Stimulated activated CD8-positive, alpha-beta memory T cell treated with anti-CD3 and anti-CD28 coated beads, Interleukin-7, amount 100 ng/mL, for 48 hours (primary cell): Measurements from ENCODE around the gene VCP.

Source experiments
- DNase-seq, 2 donors: peaks; one replicate each; pipeline ENCODE4 v3.0.0-alpha.2; 2020; ENCODE audit warnings: low read depth in 1 of 2; ENCODE audit errors: extremely low read depth in 1 of 2

The VCP gene

GRCh38 chr9:35067056-35067455, 5.4 kb downstream of the VCP start:
- no peak for DNase-seq

- DNase-seq: no peak
Measured at GRCh38 chr9:35060548-35061207, 11.7 kb downstream of the VCP start.

DNA sequence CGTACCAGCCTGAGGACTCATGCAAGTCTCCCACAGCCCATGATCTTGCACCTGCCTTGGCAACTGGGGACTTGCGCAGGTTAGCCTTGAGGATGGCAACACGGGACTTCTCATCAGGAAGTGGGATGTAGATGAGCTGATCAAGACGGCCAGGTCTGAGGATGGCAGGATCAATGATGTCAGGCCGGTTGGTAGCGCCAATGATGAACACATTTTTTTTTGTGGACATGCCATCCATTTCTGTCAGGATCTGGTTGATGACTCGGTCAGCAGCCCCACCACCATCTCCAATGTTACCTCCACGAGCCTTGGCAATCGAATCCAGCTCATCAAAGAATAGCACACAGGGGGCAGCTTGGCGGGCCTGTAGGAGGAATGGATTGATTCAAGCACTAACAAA, 13.0 kb downstream of the VCP start:
- DNase-seq: no peak

DNA sequence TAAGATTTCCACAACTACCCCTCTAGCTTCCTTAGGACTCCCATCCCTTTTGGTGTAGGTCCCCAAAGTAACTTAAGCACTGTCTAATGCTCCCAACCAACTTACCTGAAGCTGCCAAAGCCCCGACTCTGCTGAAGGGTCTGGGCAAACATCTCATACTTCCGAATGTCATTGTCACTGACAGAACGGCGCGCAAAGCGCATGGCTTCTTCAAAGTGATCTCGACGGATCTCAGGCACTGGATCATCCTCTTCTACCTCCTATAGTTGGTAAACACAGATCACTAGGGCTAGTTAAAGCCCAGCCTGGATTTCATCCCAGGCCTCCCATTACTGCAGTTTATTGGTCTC, 15.2 kb downstream of the VCP start:
- no peak for DNase-seq

GRCh38 chr9:35056571-35057270, 15.7 kb downstream of the VCP start:
- DNase-seq: no peak

DNA sequence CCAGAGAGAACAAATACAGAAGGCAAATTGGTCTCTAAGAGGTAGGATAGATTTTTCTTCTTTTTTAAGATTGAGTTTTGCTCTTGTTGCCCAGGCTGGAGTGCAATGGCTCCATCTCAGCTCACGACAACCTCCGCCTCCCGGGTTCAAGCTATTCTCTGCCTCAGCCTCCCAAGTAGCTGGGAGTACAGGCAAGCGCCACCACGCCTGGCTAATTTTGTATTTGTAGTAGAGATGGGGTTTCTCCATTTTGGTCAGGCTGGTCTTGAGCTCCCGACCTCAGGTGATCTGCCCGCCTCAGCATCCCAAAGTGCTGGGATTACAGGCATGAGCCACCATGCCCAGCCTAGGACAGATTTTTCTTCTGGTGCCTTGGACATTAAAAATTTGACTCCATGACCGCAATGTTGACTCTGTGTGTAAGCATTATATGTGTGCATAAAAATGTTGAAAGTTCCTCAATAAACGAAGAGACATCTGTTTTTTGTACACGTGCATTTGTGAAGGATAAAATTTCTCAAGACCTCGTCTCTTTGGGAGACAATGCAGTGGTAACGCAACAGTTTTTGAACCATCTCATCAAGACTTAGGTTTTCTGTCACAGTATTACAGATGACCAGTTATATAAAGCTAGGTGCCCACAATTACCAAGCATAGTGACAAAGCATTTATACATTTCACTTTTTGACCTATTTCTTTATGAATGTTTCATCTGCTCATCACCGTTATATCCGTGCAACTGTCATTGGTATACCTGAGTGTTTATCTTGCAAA, 17.4 kb downstream of the VCP start:
- no peak for DNase-seq

- no peak for DNase-seq
Measured at GRCh38 chr9:35054185-35054835, 18.1 kb downstream of the VCP start.

DNA sequence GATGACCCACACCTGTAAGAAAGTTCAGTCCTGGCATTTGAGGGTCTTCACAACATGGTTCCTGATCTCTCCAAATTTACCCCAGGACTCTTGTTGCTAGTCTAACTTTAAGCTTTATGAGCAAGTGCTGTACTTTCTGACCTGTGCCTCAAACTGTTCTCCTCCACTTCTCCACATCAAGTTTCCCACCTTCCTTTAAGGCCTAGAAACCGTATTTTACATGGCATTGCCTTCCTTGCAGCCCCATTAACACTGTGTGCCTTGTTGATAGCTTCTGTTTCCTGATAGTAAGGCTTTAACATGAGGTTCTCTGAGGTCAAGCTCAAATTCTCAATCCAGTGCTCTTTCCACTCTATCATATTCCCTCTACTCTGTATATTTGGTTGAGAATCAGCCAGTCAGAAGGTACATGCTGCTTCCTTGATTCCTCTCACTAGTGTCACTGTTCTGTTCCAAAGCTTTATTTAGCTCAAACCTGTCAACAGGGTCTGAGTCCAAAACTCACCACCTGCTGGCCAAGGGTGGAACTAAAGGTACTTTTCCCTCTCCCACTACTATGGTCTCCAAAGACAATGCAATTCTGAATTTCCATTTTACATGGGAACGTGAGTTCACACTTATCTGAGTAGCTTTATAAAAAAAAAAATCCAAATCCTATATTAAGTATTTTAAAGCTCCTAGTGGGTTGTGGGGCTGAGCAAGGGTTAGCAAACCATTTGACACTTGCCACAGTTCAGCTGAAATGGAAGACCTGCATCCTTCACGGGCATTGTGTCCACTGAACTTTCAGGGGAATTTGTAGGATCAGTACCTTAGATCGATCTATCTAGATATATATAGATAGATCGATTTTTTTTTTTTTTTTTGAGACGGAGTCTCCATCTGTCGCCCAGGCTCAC, 21.1 kb downstream of the VCP start:
- no peak for DNase-seq

DNA sequence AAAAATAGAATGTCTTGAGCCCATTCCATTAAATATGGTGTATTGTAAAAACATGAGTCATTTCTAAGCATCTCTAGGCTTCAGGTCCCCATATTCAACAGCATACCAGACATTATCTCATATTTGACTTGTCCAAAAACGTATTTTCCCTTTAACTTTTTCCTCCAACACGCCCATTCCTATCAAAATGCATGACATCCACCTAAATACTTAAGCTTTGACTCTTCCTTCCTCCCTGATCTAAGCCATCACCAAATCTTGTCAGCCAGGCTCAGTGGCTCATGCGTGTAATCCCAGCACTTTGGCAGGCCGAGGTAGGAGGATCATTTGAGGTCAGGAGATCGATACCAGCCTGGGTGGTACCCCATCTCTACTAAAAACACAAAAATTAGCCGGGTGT, 23.9 kb downstream of the VCP start:
- no peak for DNase-seq

DNA sequence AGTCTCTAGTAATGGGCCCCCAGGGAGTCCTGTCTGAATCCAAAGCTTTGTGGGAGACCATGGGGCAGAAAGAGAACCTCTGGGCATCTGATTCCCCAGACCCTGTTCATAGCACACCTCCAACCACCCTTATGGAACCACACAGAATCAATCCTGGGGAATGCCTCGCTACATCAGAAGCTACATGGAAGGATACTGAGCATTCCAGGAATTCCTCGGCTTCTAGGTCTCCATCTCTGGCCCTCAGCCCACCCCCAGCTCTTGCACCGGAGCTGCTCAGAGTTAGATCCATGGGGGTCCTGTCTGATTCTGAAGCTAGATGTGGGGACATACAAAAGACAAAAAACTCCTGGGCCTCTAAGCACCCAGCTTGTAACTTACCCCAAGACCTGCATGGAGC, 28.4 kb downstream of the VCP start:
- no peak for DNase-seq

GRCh38 chr9:35042891-35043545, 29.4 kb downstream of the VCP start:
- DNase-seq: no peak

GRCh38 chr9:35042081-35042604, 30.3 kb downstream of the VCP start:
- no peak for DNase-seq

DNA sequence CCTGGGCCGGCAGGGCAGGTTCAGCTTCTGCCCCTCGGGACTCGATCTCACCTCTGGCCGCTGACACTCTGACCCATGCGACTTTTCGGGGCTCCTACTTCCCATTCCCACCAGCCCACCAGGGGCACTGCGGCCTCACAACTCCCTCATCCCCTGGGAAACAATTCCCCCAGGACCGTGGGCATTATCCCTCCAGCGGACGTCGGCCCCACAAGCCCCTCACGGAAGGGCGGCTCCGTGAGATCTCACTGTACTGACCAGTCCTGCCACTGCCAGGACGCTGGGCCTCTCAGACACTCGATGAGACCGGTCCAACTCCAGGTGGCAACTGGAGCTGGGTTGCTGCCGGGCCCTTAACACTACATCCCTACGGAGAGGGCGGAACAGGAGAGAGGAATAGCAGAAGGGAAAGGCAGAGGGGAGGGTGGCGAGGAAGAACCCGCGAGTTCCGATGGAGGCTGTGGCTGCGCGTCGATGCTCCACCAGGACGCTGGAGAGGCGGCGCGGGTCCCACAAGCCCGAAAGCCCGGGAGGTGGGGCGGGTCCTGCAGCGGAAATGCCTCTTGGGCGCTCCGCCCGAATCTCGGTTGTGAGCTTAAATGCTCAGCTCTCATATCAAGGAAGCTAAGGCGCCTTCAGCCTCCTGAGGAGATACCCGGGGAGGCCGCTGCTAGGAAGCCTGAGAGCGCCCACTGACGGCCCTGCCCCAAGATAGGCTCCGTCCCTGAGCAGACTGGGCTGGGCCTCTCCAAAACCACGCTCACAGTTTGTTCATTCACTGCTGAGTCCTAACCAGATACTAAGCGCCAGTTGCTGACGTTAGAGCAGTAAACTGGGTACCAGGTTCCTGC, 36.3 kb downstream of the VCP start:
- DNase-seq: peak; percentile 6 to 18

DNA sequence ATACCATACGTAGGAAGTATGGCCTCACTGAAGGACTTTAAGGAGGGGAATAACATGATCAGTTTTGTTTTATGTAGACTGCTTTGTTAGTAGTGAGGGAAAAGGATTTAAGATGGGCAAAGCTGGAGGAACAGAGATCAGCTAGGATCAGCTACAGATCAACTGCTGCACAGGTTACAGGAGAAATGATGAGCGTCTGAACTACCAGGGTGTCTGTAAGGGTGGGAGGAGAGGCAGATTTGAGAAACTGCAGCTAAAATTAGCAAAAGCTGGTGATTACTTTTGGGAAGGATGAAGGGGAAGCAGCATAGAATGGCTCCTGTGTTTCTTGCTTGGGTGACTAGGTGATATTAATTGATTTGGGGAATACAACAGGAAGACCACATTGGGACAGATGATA, 39.3 kb downstream of the VCP start:
- no peak for DNase-seq

- no peak for DNase-seq
Measured at GRCh38 chr9:35029852-35030251, 42.6 kb downstream of the VCP start.

GRCh38 chr9:35029241-35029640, 43.2 kb downstream of the VCP start:
- DNase-seq: no peak

DNA sequence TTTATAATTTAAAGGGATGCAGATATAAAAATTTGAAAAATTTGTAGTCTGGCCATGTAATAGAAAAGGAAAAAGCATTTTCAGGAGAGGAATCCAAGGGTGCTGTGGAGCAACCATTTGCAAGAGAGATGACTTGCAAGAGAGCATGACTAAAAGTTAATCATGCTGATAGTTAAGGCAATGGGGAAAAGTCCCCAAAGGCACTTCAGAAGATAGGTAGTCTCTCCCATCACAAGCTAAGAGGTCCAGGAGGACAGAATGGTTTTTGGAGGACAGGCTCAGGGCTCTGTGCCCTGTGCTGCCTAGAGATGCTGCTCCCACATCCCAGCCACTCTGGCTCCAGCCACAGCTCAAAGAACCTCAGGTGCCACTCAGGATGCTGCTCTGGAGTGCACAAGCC, 44.1 kb downstream of the VCP start:
- DNase-seq: no peak

- no peak for DNase-seq
Measured at GRCh38 chr9:35027860-35028259, 44.6 kb downstream of the VCP start.

DNA sequence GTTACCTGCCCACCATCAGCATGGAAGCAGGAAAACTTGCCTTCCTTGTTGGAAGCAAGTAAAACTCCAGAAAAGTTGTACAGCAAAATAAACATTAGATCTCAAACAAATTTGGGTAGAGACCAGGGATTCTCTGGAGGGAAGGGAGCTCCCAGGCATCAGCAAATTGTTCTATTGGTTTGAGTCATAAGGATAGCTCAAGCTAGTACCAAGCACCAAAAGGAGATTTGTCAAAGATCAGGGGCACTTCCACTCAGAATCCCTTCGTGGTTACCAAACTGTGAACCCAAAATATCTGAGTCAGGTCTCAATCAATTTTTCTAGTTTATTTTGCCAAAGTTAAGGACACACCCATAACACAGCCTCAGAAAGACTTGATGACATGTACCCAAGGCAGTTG, 45.1 kb downstream of the VCP start:
- no peak for DNase-seq
